Liver (tissue), 9 donors: Measurements from ENCODE around the gene ATP2B3. TPM values are rescaled to one million over a fixed set of nuclear protein-coding genes. Genes with fewer than 3 reads are reported as not detected.

Source experiments
- DNase-seq: peaks from one replicate; pipeline ENCODE4 v3.0.0-alpha.2; 2017; ENCODE audit warnings: low spot score
- H3K27ac ChIP-seq, 2 donors: one replicate each; pipeline ENCODE4 v1.7.0; 2013; ENCODE audit warnings: inconsistent platforms in 2 of 2, low read length in 2 of 2, control low read depth in 1 of 2, low read depth in 1 of 2, mild to moderate bottlenecking in 1 of 2
- H3K27me3 ChIP-seq, 4 donors: one replicate each; pipeline versions ENCODE4 v1.6.1 to v1.7.0; 2013; ENCODE audit warnings: low read length in 3 of 4, inconsistent platforms in 1 of 4, mild to moderate bottlenecking in 1 of 4, moderate library complexity in 1 of 4; ENCODE audit not compliant: control insufficient read depth in 4 of 4, insufficient read depth in 4 of 4
- H3K36me3 ChIP-seq, 4 donors: one replicate each; pipeline versions ENCODE4 v1.6.1 to v1.7.0; 2013; ENCODE audit warnings: low read length in 3 of 4, mild to moderate bottlenecking in 3 of 4, low read depth in 1 of 4, moderate library complexity in 1 of 4; ENCODE audit not compliant: control insufficient read depth in 4 of 4, insufficient read depth in 3 of 4
- H3K4me1 ChIP-seq, 4 donors: one replicate each; pipeline versions ENCODE4 v1.6.1 to v1.7.0; 2013; ENCODE audit warnings: low read length in 3 of 4, mild to moderate bottlenecking in 3 of 4, moderate library complexity in 1 of 4; ENCODE audit not compliant: control insufficient read depth in 4 of 4, insufficient read depth in 4 of 4
- H3K4me3 ChIP-seq, 3 donors: one replicate each; pipeline versions ENCODE4 v1.6.1 to v1.7.0; 2013; ENCODE audit warnings: low read length in 3 of 3, control low read depth in 1 of 3, low read depth in 1 of 3, mild to moderate bottlenecking in 1 of 3
- H3K9ac ChIP-seq, 2 donors: one replicate each; pipeline ENCODE4 v1.7.0; 2013; ENCODE audit warnings: low read length in 2 of 2, mild to moderate bottlenecking in 2 of 2, moderate library complexity in 2 of 2, control low read depth in 1 of 2, low read depth in 1 of 2
- H3K9me3 ChIP-seq, 4 donors: one replicate each; pipeline versions ENCODE4 v1.6.1 to v1.7.0; 2013; ENCODE audit warnings: low read length in 3 of 4; ENCODE audit not compliant: control insufficient read depth in 4 of 4
- CTCF ChIP-seq: fragments of 150-350 bp; IDR thresholded peaks from 2 replicates; pipeline ENCODE4 v1.5.1; 2017; ENCODE audit warnings: improper control_type of control experiment, low read depth, low read length; ENCODE audit not compliant: missing input control
- FOXA1 ChIP-seq: IDR thresholded peaks from 2 replicates; pipeline ENCODE4 v1.6.1; 2016; ENCODE audit warnings: antibody characterized with exemption
- GABPA ChIP-seq, 2 donors: IDR thresholded peaks in 1 of 2; conservative IDR thresholded peaks in 1 of 2; 2 replicates each; pipeline ENCODE4 v1.6.1; 2016; ENCODE audit warnings: antibody characterized with exemption in 2 of 2, mild to moderate bottlenecking in 1 of 2, moderate library complexity in 1 of 2
- HNF4A ChIP-seq, 2 donors: conservative IDR thresholded peaks; 2 replicates each; pipeline ENCODE4 v1.6.1; 2016; ENCODE audit warnings: antibody characterized with exemption in 2 of 2, mild to moderate bottlenecking in 2 of 2
- HNF4G ChIP-seq: IDR thresholded peaks from 2 replicates; pipeline ENCODE4 v1.6.1; 2016; ENCODE audit warnings: antibody characterized with exemption
- JUND ChIP-seq, 2 donors: IDR thresholded peaks; 2 replicates each; pipeline ENCODE4 v1.6.1; 2016; ENCODE audit warnings: antibody characterized with exemption in 2 of 2
- MAX ChIP-seq: IDR thresholded peaks from 2 replicates; pipeline ENCODE4 v1.6.1; 2016; ENCODE audit warnings: antibody characterized with exemption
- NR2F2 ChIP-seq: IDR thresholded peaks from 2 replicates; pipeline ENCODE4 v1.6.1; 2016; ENCODE audit warnings: antibody characterized with exemption
- RAD21 ChIP-seq, 2 donors: IDR thresholded peaks; 2 replicates each; pipeline ENCODE4 v1.6.1; 2016; ENCODE audit warnings: antibody characterized with exemption in 2 of 2, mild to moderate bottlenecking in 2 of 2
- REST ChIP-seq: IDR thresholded peaks from 2 replicates; pipeline ENCODE4 v1.6.1; 2016; ENCODE audit warnings: antibody characterized with exemption, mild to moderate bottlenecking
- RXRA ChIP-seq, 2 donors: IDR thresholded peaks; 2 replicates each; pipeline ENCODE4 v1.6.1; 2017 to 2018; ENCODE audit warnings: antibody characterized with exemption in 2 of 2, mild to moderate bottlenecking in 1 of 2
- SP1 ChIP-seq: IDR thresholded peaks from 2 replicates; pipeline ENCODE4 v1.6.1; 2018; ENCODE audit warnings: antibody characterized with exemption, mild to moderate bottlenecking
- WGBS: extraction: QIAGEN DNeasy Blood & Tissue Kit; methylation state at CpG from one replicate; pipeline ENCODE4 v1.1.7; 2013; 5-methylcytosine and 5-hydroxymethylcytosine counted together
- polyA plus RNA-seq, 2 donors: library from polyadenylated mRNA; stranded (reverse) in 1 of 2; unstranded in 1 of 2; fragments of 200-250 nt in 1 of 2; fragments of >200 nt in 1 of 2; fragmentation: Nextera tagmentation in 1 of 2; extraction: Ambion mirVana in 1 of 2; gene quantifications; one replicate each; pipeline versions ENCODE4 v1.2.1 to v1.2.3, GENCODE V29; 2013 to 2015
- total RNA-seq, 2 donors: library from RNA; depleted of rRNA; stranded (reverse); fragments of >200 nt; gene quantifications; one replicate each; pipeline ENCODE4 v1.2.3, GENCODE V29; 2014
- TF ChIP-seq, protein P1 (sequence below): IDR thresholded peaks from 2 replicates; pipeline ENCODE4 v1.6.1; 2016; ENCODE audit warnings: antibody characterized with exemption
- TF ChIP-seq, protein P2 (sequence below): IDR thresholded peaks from 2 replicates; pipeline ENCODE4 v1.6.1; 2016; ENCODE audit warnings: antibody characterized with exemption
- donor health status: healthy.
- donor health status: healthy.
- donor health status: healthy.
- donor health status: healthy.
- donor health status: healthy.

Gene ATP2B3
- total and polyA plus RNA-seq, 4 donors, result not detected

- TF ChIP-seq GABPA (IDR thresholded peaks at IDR 0.05 in 1 of 2, conservative IDR thresholded peaks at IDR 0.05 in 1 of 2) (no peak), RAD21 (IDR thresholded peaks at IDR 0.05) (no peak)
Observed at GRCh38 chrX:153537080-153537479, 19.6 kb downstream of the ATP2B3 start (continued).

- Histone ChIP-seq H3K27me3 (no peaks in the 10 kb centered on the region), H3K9me3 (no peaks in the 10 kb centered on the region), H3K36me3 (no peaks in the 10 kb centered on the region), H3K4me1 (peaks cover 0 to 9% (median 4%) of the 10 kb centered on the region in 4 donors), H3K27ac (no peak overlapping the region), H3K4me3 (no peak overlapping the region), H3K9ac (no peak overlapping the region)
- no peak for DNase-seq
- WGBS, result 76% methylated on average over 26 of the region's 26 CpGs
- TF ChIP-seq NR2F2 (no peak), REST (no peak), RXRA (IDR thresholded peaks at IDR 0.05) (no peak), JUND (IDR thresholded peaks at IDR 0.05) (no peak), FOXA1 (no peak), MAX (no peak), HNF4A (conservative IDR thresholded peaks at IDR 0.05) (no peak), GABPA (IDR thresholded peaks at IDR 0.05 in 1 of 2, conservative IDR thresholded peaks at IDR 0.05 in 1 of 2) (no peak), SP1 (no peak), CTCF (no peak), HNF4G (no peak), RAD21 (IDR thresholded peaks at IDR 0.05) (no peak)
- TF ChIP-seq, protein P1, sequence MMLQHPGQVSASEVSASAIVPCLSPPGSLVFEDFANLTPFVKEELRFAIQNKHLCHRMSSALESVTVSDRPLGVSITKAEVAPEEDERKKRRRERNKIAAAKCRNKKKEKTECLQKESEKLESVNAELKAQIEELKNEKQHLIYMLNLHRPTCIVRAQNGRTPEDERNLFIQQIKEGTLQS, result no peak
- TF ChIP-seq, protein P2, sequence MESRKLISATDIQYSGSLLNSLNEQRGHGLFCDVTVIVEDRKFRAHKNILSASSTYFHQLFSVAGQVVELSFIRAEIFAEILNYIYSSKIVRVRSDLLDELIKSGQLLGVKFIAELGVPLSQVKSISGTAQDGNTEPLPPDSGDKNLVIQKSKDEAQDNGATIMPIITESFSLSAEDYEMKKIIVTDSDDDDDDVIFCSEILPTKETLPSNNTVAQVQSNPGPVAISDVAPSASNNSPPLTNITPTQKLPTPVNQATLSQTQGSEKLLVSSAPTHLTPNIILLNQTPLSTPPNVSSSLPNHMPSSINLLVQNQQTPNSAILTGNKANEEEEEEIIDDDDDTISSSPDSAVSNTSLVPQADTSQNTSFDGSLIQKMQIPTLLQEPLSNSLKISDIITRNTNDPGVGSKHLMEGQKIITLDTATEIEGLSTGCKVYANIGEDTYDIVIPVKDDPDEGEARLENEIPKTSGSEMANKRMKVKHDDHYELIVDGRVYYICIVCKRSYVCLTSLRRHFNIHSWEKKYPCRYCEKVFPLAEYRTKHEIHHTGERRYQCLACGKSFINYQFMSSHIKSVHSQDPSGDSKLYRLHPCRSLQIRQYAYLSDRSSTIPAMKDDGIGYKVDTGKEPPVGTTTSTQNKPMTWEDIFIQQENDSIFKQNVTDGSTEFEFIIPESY, result no peak
Observed at GRCh38 chrX:153537526-153538295, 20.3 kb downstream of the ATP2B3 start.
